Measurements from ENCODE around the gene PPP2R5B. TPM values are rescaled to one million over a fixed set of nuclear protein-coding genes. Genes with fewer than 3 reads are reported as not detected.

PPP2R5B gene
- total and polyA plus RNA-seq, 2 donors (not counting 1 experiment from before 2014, with no cell fraction given), result 12.1 to 12.4 TPM

DNA sequence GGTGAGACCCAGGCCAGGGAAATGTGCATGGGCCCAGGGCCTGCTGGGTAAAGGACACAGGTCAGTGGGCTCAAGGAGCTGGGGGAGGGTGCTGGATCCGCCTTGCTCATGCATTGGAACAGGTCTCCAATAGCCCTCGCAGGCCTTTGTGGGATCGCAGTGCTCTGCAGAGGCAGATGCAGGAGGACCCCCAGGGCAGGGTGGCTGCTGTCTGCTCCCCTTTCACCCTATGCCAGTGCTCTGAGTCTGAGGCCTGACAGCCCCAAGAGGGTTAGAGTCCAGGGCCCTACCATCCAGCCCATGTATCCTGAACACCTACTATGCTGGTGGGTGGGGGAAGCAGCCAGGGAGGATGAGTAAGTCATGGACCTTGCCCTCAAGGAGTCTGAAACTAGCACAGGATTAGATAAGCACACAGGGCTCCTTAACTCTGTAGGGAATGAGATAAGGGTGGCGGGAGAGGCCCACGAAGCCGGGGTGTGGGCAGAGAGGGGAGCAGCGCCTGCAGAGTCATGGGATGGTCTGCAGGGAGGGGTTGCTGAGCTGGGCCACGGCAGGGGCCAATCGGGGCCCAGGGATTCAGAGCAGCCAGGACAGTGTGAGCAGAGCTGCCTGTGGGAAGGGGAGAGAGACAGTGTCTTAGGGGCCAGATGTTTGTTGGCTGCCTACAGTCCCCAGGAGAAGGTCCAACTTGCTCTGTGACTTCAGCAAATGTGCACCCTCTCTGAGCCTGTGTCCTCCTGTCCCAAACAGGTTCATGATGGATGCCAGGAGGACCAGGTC lies 35.6 kb upstream of the PPP2R5B start:
- no peaks in the 10 kb centered on the region for H4K20me1 ChIP-seq (ENCODE audit: control insufficient read depth, extremely low read depth, insufficient read depth, low read length)
- no peak overlapping the region for H3K27ac ChIP-seq (ENCODE audit: insufficient read depth, low read length)
- DNase-seq (ENCODE audit: low read depth in 2 of 2), result peak in 1 of 2 donors; percentile 21
- H3K4me1 ChIP-seq (ENCODE audit: control insufficient read depth, extremely low read depth, insufficient read depth, low read length), result peaks cover 3% of the 10 kb centered on the region
- H3K4me2 ChIP-seq (ENCODE audit: extremely low read depth, insufficient read depth, low read length), result no peak overlapping the region
- no peaks in the 10 kb centered on the region for H3K79me2 ChIP-seq (ENCODE audit: control insufficient read depth, insufficient read depth, low read length)
- H2AFZ ChIP-seq (ENCODE audit: low read length), result no peak overlapping the region
- H3K27me3 ChIP-seq (ENCODE audit: control insufficient read depth, insufficient read depth, low read length), result no peaks in the 10 kb centered on the region
- H3K36me3 ChIP-seq (ENCODE audit: control insufficient read depth, insufficient read depth, low read length), result no peaks in the 10 kb centered on the region
- H3K4me3 ChIP-seq (replicated peaks in 1 of 4; ENCODE audit: control extremely low read depth in 1 of 4, insufficient read depth in 1 of 4, low read depth in 3 of 4, low read length in 4 of 4), result no peak overlapping the region
- TF ChIP-seq, protein P1, sequence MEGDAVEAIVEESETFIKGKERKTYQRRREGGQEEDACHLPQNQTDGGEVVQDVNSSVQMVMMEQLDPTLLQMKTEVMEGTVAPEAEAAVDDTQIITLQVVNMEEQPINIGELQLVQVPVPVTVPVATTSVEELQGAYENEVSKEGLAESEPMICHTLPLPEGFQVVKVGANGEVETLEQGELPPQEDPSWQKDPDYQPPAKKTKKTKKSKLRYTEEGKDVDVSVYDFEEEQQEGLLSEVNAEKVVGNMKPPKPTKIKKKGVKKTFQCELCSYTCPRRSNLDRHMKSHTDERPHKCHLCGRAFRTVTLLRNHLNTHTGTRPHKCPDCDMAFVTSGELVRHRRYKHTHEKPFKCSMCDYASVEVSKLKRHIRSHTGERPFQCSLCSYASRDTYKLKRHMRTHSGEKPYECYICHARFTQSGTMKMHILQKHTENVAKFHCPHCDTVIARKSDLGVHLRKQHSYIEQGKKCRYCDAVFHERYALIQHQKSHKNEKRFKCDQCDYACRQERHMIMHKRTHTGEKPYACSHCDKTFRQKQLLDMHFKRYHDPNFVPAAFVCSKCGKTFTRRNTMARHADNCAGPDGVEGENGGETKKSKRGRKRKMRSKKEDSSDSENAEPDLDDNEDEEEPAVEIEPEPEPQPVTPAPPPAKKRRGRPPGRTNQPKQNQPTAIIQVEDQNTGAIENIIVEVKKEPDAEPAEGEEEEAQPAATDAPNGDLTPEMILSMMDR (conservative IDR thresholded peaks at IDR 0.05 in 1 of 2, IDR thresholded peaks at IDR 0.05 in 1 of 2; ENCODE audit: low read depth in 1 of 2, low read length in 2 of 2), result no peak
- TF ChIP-seq EZH2 (IDR thresholded peaks at IDR 0.05; ENCODE audit: low read length, missing control alignments), result no peak
- no peak overlapping the region for H3K9ac ChIP-seq (ENCODE audit: insufficient read depth, low read length)
- H3K9me3 ChIP-seq (ENCODE audit: control insufficient read depth, insufficient read depth, low read depth, low read length), result no peaks in the 10 kb centered on the region

- no peak overlapping the region for H3K4me2 ChIP-seq (ENCODE audit: extremely low read depth, insufficient read depth, low read length)
- H3K9ac ChIP-seq (ENCODE audit: insufficient read depth, low read length), result no peak overlapping the region
- peaks cover 2% of the 10 kb centered on the region for H3K36me3 ChIP-seq (ENCODE audit: control insufficient read depth, insufficient read depth, low read length)
- no peak overlapping the region for H3K4me3 ChIP-seq (replicated peaks in 1 of 4; ENCODE audit: control extremely low read depth in 1 of 4, insufficient read depth in 1 of 4, low read depth in 3 of 4, low read length in 4 of 4)
- H3K79me2 ChIP-seq (ENCODE audit: control insufficient read depth, insufficient read depth, low read length), result no peaks in the 10 kb centered on the region
- no peaks in the 10 kb centered on the region for H4K20me1 ChIP-seq (ENCODE audit: control insufficient read depth, extremely low read depth, insufficient read depth, low read length)
- no peak for DNase-seq (ENCODE audit: low read depth in 2 of 2)
- H2AFZ ChIP-seq (ENCODE audit: low read length), result no peak overlapping the region
- no peaks in the 10 kb centered on the region for H3K9me3 ChIP-seq (ENCODE audit: control insufficient read depth, insufficient read depth, low read depth, low read length)
- TF ChIP-seq, protein P1 (conservative IDR thresholded peaks at IDR 0.05 in 1 of 2, IDR thresholded peaks at IDR 0.05 in 1 of 2; ENCODE audit: low read depth in 1 of 2, low read length in 2 of 2), result no peak
- no peak for TF ChIP-seq EZH2 (IDR thresholded peaks at IDR 0.05; ENCODE audit: low read length, missing control alignments)
- H3K27ac ChIP-seq (ENCODE audit: insufficient read depth, low read length), result no peak overlapping the region
- H3K27me3 ChIP-seq (ENCODE audit: control insufficient read depth, insufficient read depth, low read length), result no peaks in the 10 kb centered on the region
- peaks cover 3% of the 10 kb centered on the region for H3K4me1 ChIP-seq (ENCODE audit: control insufficient read depth, extremely low read depth, insufficient read depth, low read length)
Measured at GRCh38 chr11:64890522-64890939, 34.0 kb upstream of the PPP2R5B start.

DNA sequence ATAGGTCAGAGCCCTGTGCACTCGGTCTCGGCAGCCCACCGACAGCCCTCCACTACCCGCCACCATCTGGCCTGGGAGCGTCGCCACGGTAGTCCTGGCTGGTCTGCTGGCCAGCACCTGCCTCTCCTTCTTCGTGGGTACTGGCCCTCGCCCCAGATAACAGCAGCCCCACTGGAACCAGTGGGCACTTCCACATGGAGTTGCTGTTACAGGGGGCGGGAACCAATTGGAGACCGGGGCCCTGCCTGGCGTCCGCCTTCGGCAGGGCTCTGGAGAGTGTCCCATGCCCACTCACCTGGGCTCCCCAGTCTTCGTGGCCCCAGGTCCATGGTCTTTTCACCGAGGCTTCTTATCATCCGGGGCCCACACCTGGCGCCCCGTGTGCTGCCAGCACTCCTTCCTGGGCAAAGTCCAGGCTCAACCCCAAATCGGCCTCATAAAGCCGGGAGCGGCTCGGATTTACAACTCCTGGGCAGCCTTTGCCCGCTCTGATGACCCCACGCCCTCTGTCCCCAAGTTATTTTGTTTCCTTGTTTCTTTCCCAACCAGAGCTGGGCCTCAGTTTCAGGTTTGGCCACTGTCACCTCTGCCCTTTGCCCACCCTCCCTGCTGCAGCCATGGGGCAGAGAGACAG lies 33.2 kb upstream of the PPP2R5B start:
- Histone ChIP-seq H3K4me2 (ENCODE audit: extremely low read depth, insufficient read depth, low read length) (no peak overlapping the region), H3K4me1 (ENCODE audit: control insufficient read depth, extremely low read depth, insufficient read depth, low read length) (peaks cover 3% of the 10 kb centered on the region), H3K79me2 (ENCODE audit: control insufficient read depth, insufficient read depth, low read length) (no peaks in the 10 kb centered on the region), H3K36me3 (ENCODE audit: control insufficient read depth, insufficient read depth, low read length) (peaks cover 2% of the 10 kb centered on the region), H4K20me1 (ENCODE audit: control insufficient read depth, extremely low read depth, insufficient read depth, low read length) (no peaks in the 10 kb centered on the region), H3K27ac (ENCODE audit: insufficient read depth, low read length) (no peak overlapping the region), H3K9ac (ENCODE audit: insufficient read depth, low read length) (no peak overlapping the region), H2AFZ (ENCODE audit: low read length) (no peak overlapping the region), H3K4me3 (replicated peaks in 1 of 4; ENCODE audit: control extremely low read depth in 1 of 4, insufficient read depth in 1 of 4, low read depth in 3 of 4, low read length in 4 of 4) (no peak overlapping the region), H3K27me3 (ENCODE audit: control insufficient read depth, insufficient read depth, low read length) (no peaks in the 10 kb centered on the region), H3K9me3 (ENCODE audit: control insufficient read depth, insufficient read depth, low read depth, low read length) (no peaks in the 10 kb centered on the region)
- TF ChIP-seq, protein P1 (conservative IDR thresholded peaks at IDR 0.05 in 1 of 2, IDR thresholded peaks at IDR 0.05 in 1 of 2; ENCODE audit: low read depth in 1 of 2, low read length in 2 of 2), result no peak
- TF ChIP-seq EZH2 (IDR thresholded peaks at IDR 0.05; ENCODE audit: low read length, missing control alignments), result no peak
- DNase-seq (ENCODE audit: low read depth in 2 of 2), result no peak

Measured in fibroblast of lung (primary cell).